Measurements from ENCODE around the gene CDH22.

Gene CDH22

DNA sequence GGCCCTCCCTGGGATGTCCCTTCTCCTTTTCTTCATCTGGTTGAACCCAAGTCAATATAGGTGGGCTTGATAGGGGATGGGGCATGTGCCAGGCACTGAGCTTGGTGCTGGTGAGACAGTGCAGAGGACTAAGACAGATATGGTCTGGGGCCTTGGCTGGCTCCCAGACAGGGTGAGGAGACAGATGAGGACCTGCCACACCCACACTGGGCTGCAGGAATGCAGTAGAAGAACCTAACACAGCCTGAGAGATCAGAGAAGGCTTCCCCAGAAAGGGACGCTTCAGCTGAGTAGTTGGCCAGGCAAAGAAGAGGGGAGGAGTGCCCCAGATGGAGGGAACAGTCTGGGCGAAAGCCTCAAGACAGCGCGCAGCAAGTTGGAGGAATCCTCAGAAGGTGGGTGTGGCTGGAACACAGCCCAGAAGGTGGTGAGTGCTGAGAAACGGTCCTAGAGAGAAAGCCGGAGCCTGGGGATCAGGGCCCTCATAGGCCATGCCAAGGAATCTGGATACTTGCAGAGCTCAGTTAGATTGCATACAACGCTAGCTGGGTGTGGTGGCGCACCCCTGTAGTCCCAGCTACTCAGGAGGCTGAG is 163.8 kb downstream of the CDH22 start:
- Histone ChIP-seq H3K4me3 (ENCODE audit: low read depth in 1 of 2, low read length in 2 of 2) (no peak overlapping the region), H3K9ac (ENCODE audit: low read depth, low read length) (no peak overlapping the region), H3K27ac (ENCODE audit: low read length) (no peak overlapping the region), H3K4me2 (ENCODE audit: insufficient read depth, low read length) (no peak overlapping the region), H3K9me3 (ENCODE audit: insufficient read depth, low read length, severe bottlenecking) (no peaks in the 10 kb centered on the region), H3K4me1 (ENCODE audit: insufficient read depth, low read length) (no peaks in the 10 kb centered on the region), H3K27me3 (ENCODE audit: insufficient read depth, low read length, poor library complexity) (peaks cover 43% of the 10 kb centered on the region), H3K36me3 (ENCODE audit: insufficient read depth, low read length) (no peaks in the 10 kb centered on the region), H4K20me1 (ENCODE audit: insufficient read depth, low read length) (peaks cover 11% of the 10 kb centered on the region), H2AFZ (ENCODE audit: low read depth, low read length) (no peak overlapping the region), H3K79me2 (ENCODE audit: insufficient read depth, low read length) (no peaks in the 10 kb centered on the region)
- TF ChIP-seq, protein P1, sequence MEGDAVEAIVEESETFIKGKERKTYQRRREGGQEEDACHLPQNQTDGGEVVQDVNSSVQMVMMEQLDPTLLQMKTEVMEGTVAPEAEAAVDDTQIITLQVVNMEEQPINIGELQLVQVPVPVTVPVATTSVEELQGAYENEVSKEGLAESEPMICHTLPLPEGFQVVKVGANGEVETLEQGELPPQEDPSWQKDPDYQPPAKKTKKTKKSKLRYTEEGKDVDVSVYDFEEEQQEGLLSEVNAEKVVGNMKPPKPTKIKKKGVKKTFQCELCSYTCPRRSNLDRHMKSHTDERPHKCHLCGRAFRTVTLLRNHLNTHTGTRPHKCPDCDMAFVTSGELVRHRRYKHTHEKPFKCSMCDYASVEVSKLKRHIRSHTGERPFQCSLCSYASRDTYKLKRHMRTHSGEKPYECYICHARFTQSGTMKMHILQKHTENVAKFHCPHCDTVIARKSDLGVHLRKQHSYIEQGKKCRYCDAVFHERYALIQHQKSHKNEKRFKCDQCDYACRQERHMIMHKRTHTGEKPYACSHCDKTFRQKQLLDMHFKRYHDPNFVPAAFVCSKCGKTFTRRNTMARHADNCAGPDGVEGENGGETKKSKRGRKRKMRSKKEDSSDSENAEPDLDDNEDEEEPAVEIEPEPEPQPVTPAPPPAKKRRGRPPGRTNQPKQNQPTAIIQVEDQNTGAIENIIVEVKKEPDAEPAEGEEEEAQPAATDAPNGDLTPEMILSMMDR (IDR thresholded peaks at IDR 0.05; ENCODE audit: borderline replicate concordance, extremely low read depth, low read length, poor library complexity, severe bottlenecking), result no peak
- DNase-seq (no peak), ATAC-seq (ENCODE audit: insufficient read depth, low read depth) (no peak)

DNA sequence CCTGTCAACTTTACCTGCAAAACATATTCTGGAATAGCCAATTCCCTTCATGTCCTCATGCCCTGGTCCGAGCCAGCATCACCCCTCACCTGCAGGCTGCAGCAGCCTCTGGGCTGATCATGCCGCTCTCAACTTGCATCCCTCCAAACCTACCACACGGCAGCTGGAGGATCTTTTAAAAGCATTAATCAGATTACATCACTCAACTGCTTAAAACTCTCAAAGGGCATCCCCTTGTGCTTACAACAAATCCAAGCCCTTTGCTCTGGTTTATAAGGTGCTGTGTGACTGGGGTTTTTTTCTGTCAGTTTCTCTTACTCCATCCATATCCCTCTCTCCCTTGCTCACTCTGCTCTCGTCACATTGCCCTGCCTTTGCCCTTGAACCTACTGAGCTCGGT is 166.2 kb downstream of the CDH22 start:
- Histone ChIP-seq H3K4me1 (ENCODE audit: insufficient read depth, low read length) (no peaks in the 10 kb centered on the region), H3K27me3 (ENCODE audit: insufficient read depth, low read length, poor library complexity) (peaks cover 42% of the 10 kb centered on the region), H3K4me2 (ENCODE audit: insufficient read depth, low read length) (no peak overlapping the region), H3K36me3 (ENCODE audit: insufficient read depth, low read length) (no peaks in the 10 kb centered on the region), H3K27ac (ENCODE audit: low read length) (no peak overlapping the region), H3K79me2 (ENCODE audit: insufficient read depth, low read length) (no peaks in the 10 kb centered on the region), H3K9me3 (ENCODE audit: insufficient read depth, low read length, severe bottlenecking) (no peaks in the 10 kb centered on the region), H3K9ac (ENCODE audit: low read depth, low read length) (no peak overlapping the region), H4K20me1 (ENCODE audit: insufficient read depth, low read length) (peaks cover 10% of the 10 kb centered on the region), H3K4me3 (ENCODE audit: low read depth in 1 of 2, low read length in 2 of 2) (no peak overlapping the region), H2AFZ (ENCODE audit: low read depth, low read length) (no peak overlapping the region)
- ATAC-seq (ENCODE audit: insufficient read depth, low read depth) (no peak), DNase-seq (no peak)
- TF ChIP-seq EZH2 (IDR thresholded peaks at IDR 0.05; ENCODE audit: borderline replicate concordance, low read depth, low read length, severe bottlenecking), result no peak
- TF ChIP-seq, protein P1 (IDR thresholded peaks at IDR 0.05; ENCODE audit: borderline replicate concordance, extremely low read depth, low read length, poor library complexity, severe bottlenecking), result no peak

DNA sequence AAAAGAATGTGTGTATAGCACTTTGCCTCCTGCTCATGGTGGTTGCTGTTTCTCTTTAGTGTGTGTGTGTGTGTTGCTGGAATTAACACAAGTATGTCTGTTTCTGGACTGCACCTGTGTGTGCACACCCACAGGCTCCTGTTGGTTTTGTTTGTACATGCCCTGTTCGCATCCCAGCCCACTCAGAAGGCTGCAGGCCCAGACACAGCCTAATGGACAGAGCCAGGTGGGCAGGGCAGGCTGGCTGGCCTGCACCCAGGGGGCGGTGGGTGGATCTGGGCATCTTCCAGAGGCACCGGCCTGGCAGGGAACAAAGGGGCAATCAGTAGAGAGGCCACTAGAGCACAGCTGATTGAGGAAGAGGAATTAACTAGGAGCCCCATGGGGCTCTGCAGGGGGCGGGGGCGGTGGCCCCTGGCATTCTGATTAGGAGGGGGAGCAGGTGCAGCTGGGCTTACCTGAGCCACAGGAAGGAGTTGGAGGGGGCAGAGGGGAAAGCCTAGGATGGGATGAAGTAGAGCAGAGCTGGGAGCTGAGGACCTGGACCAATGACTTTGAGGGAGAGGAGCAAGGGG is 168.3 kb downstream of the CDH22 start:
- no peak for ATAC-seq (ENCODE audit: insufficient read depth, low read depth)
- TF ChIP-seq, protein P1 (IDR thresholded peaks at IDR 0.05; ENCODE audit: borderline replicate concordance, extremely low read depth, low read length, poor library complexity, severe bottlenecking), result no peak
- TF ChIP-seq EZH2 (IDR thresholded peaks at IDR 0.05; ENCODE audit: borderline replicate concordance, low read depth, low read length, severe bottlenecking), result peak; percentile 7

More for the DNA sequence above, 168.3 kb downstream of the CDH22 start:
- Histone ChIP-seq H3K27me3 (ENCODE audit: insufficient read depth, low read length, poor library complexity) (peaks cover 46% of the 10 kb centered on the region), H3K4me2 (ENCODE audit: insufficient read depth, low read length) (no peak overlapping the region), H2AFZ (ENCODE audit: low read depth, low read length) (no peak overlapping the region), H4K20me1 (ENCODE audit: insufficient read depth, low read length) (peaks cover 10% of the 10 kb centered on the region), H3K4me3 (ENCODE audit: low read depth in 1 of 2, low read length in 2 of 2) (no peak overlapping the region), H3K9ac (ENCODE audit: low read depth, low read length) (no peak overlapping the region), H3K79me2 (ENCODE audit: insufficient read depth, low read length) (no peaks in the 10 kb centered on the region), H3K27ac (ENCODE audit: low read length) (no peak overlapping the region), H3K36me3 (ENCODE audit: insufficient read depth, low read length) (no peaks in the 10 kb centered on the region), H3K4me1 (ENCODE audit: insufficient read depth, low read length) (no peaks in the 10 kb centered on the region), H3K9me3 (ENCODE audit: insufficient read depth, low read length, severe bottlenecking) (no peaks in the 10 kb centered on the region)
- no peak for DNase-seq

Measured in DND-41 (cell line).